NCI-H2081 (cell line): Measurements from ENCODE around the gene FIG4.
"Not testable (repeated sequence)": the region's sequence is repeated elsewhere in the genome, so short reads cannot be mapped to it uniquely, and the experiment has no call there.

Experiments used
- DNase-seq, 2 experiments: peaks; one replicate each; lab custom pipeline; 2025; lab: John Stamatoyannopoulos, UW

Gene FIG4

GRCh38 chr6:109852713-109853112 is 161.6 kb downstream of the FIG4 start:
- no peak for DNase-seq

GRCh38 chr6:109853426-109853825 is 162.3 kb downstream of the FIG4 start:
- no peak for DNase-seq

- DNase-seq = no peak
Measured at GRCh38 chr6:109853951-109854350, 162.9 kb downstream of the FIG4 start.

- no peak for DNase-seq
Measured at GRCh38 chr6:109854541-109855308, 163.6 kb downstream of the FIG4 start.

- not testable (repeated sequence) for DNase-seq
Measured at GRCh38 chr6:109855476-109856040, 164.5 kb downstream of the FIG4 start.

- no peak for DNase-seq
Measured at GRCh38 chr6:109861946-109862345, 170.8 kb downstream of the FIG4 start.

- DNase-seq = no peak
Measured at GRCh38 chr6:109864050-109864449, 173.0 kb downstream of the FIG4 start.

GRCh38 chr6:109865968-109866367 is 174.9 kb downstream of the FIG4 start:
- DNase-seq = no peak

GRCh38 chr6:109867009-109867969 is 176.2 kb downstream of the FIG4 start:
- no peak for DNase-seq

GRCh38 chr6:109867970-109868358 is 176.9 kb downstream of the FIG4 start:
- no peak for DNase-seq

- DNase-seq = not testable (repeated sequence)
Measured at GRCh38 chr6:109869398-109870088, 178.4 kb downstream of the FIG4 start.

GRCh38 chr6:109870089-109870410 is 179.0 kb downstream of the FIG4 start:
- no peak for DNase-seq

GRCh38 chr6:109872549-109872948 is 181.5 kb downstream of the FIG4 start:
- DNase-seq = no peak

GRCh38 chr6:109872968-109873545 is 182.0 kb downstream of the FIG4 start:
- no peak for DNase-seq

- no peak for DNase-seq
Measured at GRCh38 chr6:109874086-109874485, 183.0 kb downstream of the FIG4 start.

- DNase-seq = no peak
Measured at GRCh38 chr6:109874621-109875020, 183.5 kb downstream of the FIG4 start.
